Large intestine (tissue), 3 donors: ENCODE results near the gene USP9X. TPM values are rescaled to one million over a fixed set of nuclear protein-coding genes. Genes with fewer than 3 reads are reported as not detected.
"Not testable (repeated sequence)": the region's sequence is repeated elsewhere in the genome, so short reads cannot be mapped to it uniquely, and the experiment has no call there.

ENCODE experiments used
- DNase-seq, 2 donors: peaks; one replicate each; pipeline versions ENCODE4 v3.0.0 to v3.0.0-alpha.2; 2013
- H3K27ac ChIP-seq: one replicate; pipeline ENCODE4 v1.5.1; 2013; ENCODE audit warnings: low read length
- H3K27me3 ChIP-seq: 2 replicates; pipeline ENCODE4 v1.6.1; 2013; ENCODE audit warnings: low read length; ENCODE audit not compliant: control insufficient read depth, insufficient read depth
- H3K36me3 ChIP-seq: 2 replicates; pipeline ENCODE4 v1.6.1; 2013; ENCODE audit warnings: low read length; ENCODE audit not compliant: control insufficient read depth, insufficient read depth
- H3K4me1 ChIP-seq: one replicate; pipeline ENCODE4 v1.6.1; 2013; ENCODE audit warnings: low read length; ENCODE audit not compliant: control insufficient read depth, insufficient read depth
- H3K4me3 ChIP-seq: one replicate; pipeline ENCODE4 v1.5.1; 2013; ENCODE audit warnings: low read length
- H3K9me3 ChIP-seq: one replicate; pipeline ENCODE4 v1.6.1; 2013; ENCODE audit warnings: mild to moderate bottlenecking, low read depth, low read length, moderate library complexity; ENCODE audit not compliant: control insufficient read depth
- WGBS: methylation state at CpG from one replicate; pipeline ENCODE4 v1.1.5; 2013; ENCODE audit warnings: low lambda C conversion rate; ENCODE audit not compliant: insufficient coverage; 5-methylcytosine and 5-hydroxymethylcytosine counted together
- polyA plus RNA-seq: library from polyadenylated mRNA; unstranded; fragments of 120-200 nt; gene quantifications from one replicate; pipeline ENCODE4 v1.2.1, GENCODE V29; 2013

The USP9X gene
- polyA plus RNA-seq, 1 donor, result 47.3 TPM

GRCh38 chrX:41234471-41234870 lies 149.2 kb downstream of the USP9X start:
- H3K27ac ChIP-seq, DNase-seq, H3K4me3 ChIP-seq, H3K4me1 ChIP-seq, H3K27me3 ChIP-seq, H3K9me3 ChIP-seq: not testable (repeated sequence)
- peaks cover 19% of the 10 kb centered on the region for H3K36me3 ChIP-seq
- WGBS, result no CpG with 5 or more reads among the region's 13 CpGs

GRCh38 chrX:41234962-41235361 lies 149.7 kb downstream of the USP9X start:
- no peaks in the 10 kb centered on the region for H3K9me3 ChIP-seq
- no peak for DNase-seq
- no peaks in the 10 kb centered on the region for H3K27me3 ChIP-seq
- H3K27ac ChIP-seq, result no peak overlapping the region
- no peaks in the 10 kb centered on the region for H3K4me1 ChIP-seq
- H3K36me3 ChIP-seq, result peaks cover 15% of the 10 kb centered on the region
- no peak overlapping the region for H3K4me3 ChIP-seq
- no CpG with 5 or more reads among the region's 2 CpGs for WGBS

DNA sequence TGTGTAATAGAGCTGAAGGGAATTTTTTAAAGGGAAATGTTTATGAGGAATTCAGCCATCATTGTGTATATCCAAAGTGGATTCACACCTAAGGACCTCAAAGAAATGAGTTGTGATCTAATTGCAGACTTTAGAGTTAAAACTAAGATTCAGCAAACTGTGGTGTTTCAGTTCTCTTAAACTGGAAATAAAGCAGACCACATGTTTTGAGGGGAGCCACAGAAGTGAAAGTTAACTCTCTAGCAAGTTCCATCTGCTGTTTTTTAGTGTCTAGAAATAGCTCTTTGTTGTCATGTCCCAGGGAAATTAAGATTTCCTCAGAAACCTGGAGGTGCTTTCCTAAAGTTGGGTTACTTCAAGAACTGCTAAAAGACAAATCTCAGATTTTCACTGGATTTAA lies 151.4 kb downstream of the USP9X start:
- Histone ChIP-seq H3K27me3 (no peaks in the 10 kb centered on the region), H3K4me1 (no peaks in the 10 kb centered on the region), H3K4me3 (no peak overlapping the region), H3K36me3 (peaks cover 6% of the 10 kb centered on the region), H3K9me3 (no peaks in the 10 kb centered on the region), H3K27ac (no peak overlapping the region)
- no peak for DNase-seq

- Histone ChIP-seq H3K4me3 (no peak overlapping the region), H3K9me3 (no peaks in the 10 kb centered on the region), H3K27ac (no peak overlapping the region), H3K27me3 (no peaks in the 10 kb centered on the region), H3K4me1 (no peaks in the 10 kb centered on the region), H3K36me3 (no peaks in the 10 kb centered on the region)
- no CpG with 5 or more reads among the region's 3 CpGs for WGBS
- no peak for DNase-seq
Observed at GRCh38 chrX:41240509-41240908, 155.3 kb downstream of the USP9X start.

DNA sequence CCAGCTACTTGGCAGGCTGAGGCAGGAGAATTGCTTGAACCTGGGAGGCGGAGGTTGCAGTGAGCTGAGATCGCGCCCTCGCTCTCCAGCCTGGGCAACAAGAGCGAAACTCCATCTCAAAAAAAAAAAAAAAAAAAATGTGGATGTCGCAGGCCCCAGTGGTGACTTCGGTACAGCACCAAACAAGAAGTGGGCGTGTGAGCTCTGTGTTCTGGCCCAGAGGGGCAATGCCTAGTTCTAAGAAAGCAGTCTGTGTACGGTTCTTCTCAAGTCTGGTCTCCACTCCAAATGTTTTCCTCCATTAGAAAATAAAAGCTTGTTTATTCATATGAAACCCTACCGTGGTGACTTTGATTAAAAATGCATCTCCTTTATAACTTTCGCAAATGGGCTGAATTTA lies 156.7 kb downstream of the USP9X start:
- no peaks in the 10 kb centered on the region for H3K36me3 ChIP-seq
- no peaks in the 10 kb centered on the region for H3K4me1 ChIP-seq
- no peak overlapping the region for H3K27ac ChIP-seq
- no peaks in the 10 kb centered on the region for H3K27me3 ChIP-seq
- WGBS, result no CpG with 5 or more reads among the region's 11 CpGs
- H3K4me3 ChIP-seq, result no peak overlapping the region
- H3K9me3 ChIP-seq, result no peaks in the 10 kb centered on the region
- no peak for DNase-seq

DNA sequence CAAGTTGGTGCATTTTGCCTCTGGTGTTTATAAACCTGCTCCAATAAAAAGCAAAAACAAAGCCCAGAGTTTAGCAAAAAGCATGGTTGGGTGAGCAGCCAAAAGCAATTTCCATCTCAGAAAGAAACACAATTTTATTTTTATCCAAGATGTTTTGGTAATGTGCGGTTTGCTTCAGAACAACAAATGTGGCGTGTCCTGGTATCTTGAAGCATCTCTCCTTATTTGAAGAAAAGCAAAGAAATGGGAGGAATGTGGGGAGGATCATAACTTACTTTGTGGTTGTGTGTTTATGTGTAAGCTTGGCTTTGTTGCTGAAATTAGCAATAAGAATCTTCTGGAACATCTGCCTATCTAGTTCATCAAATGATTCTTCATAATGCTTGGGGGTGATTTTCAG lies 160.4 kb downstream of the USP9X start:
- Histone ChIP-seq H3K4me3 (no peak overlapping the region), H3K27me3 (no peaks in the 10 kb centered on the region), H3K9me3 (no peaks in the 10 kb centered on the region), H3K4me1 (no peaks in the 10 kb centered on the region), H3K36me3 (no peaks in the 10 kb centered on the region), H3K27ac (no peak overlapping the region)
- no peak for DNase-seq
- WGBS, result no CpG with 5 or more reads among the region's 2 CpGs

DNA sequence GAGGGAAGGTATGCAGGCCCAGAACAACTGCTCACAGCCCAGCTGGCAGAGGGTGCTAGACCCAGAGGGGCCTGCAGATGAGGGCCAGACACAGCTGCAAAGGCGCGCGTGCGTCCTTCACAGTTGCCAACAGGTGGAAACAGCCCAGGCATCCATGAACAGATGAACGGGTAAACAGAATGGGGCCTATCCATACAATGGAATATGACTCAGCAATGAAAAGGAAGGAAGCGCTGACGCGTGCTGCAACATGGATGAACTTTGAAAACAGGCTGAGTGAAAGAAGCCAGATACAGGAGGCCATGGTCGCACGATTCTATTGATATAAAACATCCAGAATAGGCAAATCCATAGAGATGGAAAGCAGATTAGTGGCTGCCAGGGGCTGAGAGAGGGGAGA lies 165.6 kb downstream of the USP9X start:
- Histone ChIP-seq H3K36me3 (no peaks in the 10 kb centered on the region), H3K9me3 (no peaks in the 10 kb centered on the region), H3K4me1 (no peaks in the 10 kb centered on the region), H3K27me3 (peaks cover 3% of the 10 kb centered on the region), H3K27ac (no peak overlapping the region), H3K4me3 (no peak overlapping the region)
- no CpG with 5 or more reads among the region's 10 CpGs for WGBS
- no peak for DNase-seq

DNA sequence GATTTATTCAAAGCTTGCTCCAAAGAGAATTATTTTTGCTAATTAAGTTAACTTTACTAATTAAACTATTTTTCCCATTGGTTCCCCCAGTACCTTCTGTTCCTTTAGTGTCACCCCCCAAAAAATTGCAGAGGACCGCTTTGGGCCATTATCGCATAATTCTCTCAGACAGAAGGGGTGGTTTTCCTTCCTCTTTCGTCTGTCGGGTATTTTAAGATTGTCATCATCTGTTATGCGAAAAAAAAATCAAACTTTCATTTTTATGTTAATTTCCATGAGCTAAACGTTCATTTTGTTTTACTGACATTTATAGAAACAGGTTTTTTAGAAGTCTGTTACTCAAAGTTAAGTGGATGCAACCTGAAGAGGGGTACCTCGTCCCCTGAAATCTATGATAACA lies 172.6 kb downstream of the USP9X start:
- Histone ChIP-seq H3K4me3 (no peak overlapping the region), H3K9me3 (peaks cover 6% of the 10 kb centered on the region), H3K27ac (no peak overlapping the region), H3K4me1 (no peaks in the 10 kb centered on the region), H3K36me3 (no peaks in the 10 kb centered on the region), H3K27me3 (peaks cover 3% of the 10 kb centered on the region)
- DNase-seq, result no peak
- WGBS, result 100% methylated on average over 1 of the region's 7 CpGs

GRCh38 chrX:41258226-41258625 lies 173.0 kb downstream of the USP9X start:
- H3K27ac ChIP-seq, result no peak overlapping the region
- WGBS, result no CpG with 5 or more reads among the region's 11 CpGs
- no peak for DNase-seq
- no peak overlapping the region for H3K4me3 ChIP-seq
- H3K4me1 ChIP-seq, result no peaks in the 10 kb centered on the region
- H3K36me3 ChIP-seq, result no peaks in the 10 kb centered on the region
- peaks cover 6% of the 10 kb centered on the region for H3K9me3 ChIP-seq
- H3K27me3 ChIP-seq, result peaks cover 2% of the 10 kb centered on the region

DNA sequence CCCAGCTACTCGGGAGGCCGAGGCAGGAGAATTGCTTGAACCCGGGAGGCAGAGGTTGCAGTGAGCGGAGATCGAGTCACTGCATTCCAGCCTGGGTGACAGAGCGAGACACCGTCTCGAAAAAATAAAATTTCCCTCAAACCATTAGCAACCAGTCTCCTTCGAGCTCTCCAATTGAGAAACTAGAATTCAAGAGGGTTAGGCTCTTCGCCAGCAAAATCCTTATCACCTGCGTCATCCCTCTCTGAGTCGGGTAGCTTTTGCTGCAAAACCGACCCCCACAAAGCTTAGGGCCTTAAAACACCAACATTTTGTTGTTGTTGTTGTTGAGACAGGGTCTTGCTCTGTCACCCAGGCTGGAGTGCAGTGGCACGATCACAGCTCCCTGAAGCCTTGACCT lies 173.6 kb downstream of the USP9X start:
- Histone ChIP-seq H3K9me3 (peaks cover 6% of the 10 kb centered on the region), H3K27ac (no peak overlapping the region), H3K4me1 (no peaks in the 10 kb centered on the region), H3K4me3 (no peak overlapping the region), H3K27me3 (no peaks in the 10 kb centered on the region), H3K36me3 (no peaks in the 10 kb centered on the region)
- DNase-seq, result no peak
- WGBS, result no CpG with 5 or more reads among the region's 14 CpGs

DNA sequence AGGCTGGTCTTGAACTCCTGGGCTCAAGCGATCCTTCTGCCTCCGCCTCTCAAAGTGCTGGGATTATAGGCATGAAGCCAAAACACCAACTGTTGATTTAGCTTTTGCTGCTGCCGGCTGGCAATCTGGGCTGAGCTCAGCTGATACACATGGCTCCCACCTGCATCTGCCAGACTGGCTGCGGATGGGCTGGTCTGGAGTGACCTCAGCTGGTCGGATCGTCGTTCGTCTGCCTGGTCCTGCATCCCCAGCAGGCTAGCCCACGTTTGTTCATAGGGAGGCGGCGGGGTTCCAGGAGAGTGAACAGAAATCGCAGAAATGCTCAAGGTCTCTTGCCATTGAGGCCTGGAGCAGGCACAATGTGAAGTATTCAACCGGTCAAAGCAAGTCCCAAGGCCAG lies 174.3 kb downstream of the USP9X start:
- WGBS, result no CpG with 5 or more reads among the region's 13 CpGs
- no peaks in the 10 kb centered on the region for H3K27me3 ChIP-seq
- DNase-seq, result no peak
- peaks cover 6% of the 10 kb centered on the region for H3K9me3 ChIP-seq
- H3K27ac ChIP-seq, result no peak overlapping the region
- H3K4me1 ChIP-seq, result no peaks in the 10 kb centered on the region
- H3K36me3 ChIP-seq, result no peaks in the 10 kb centered on the region
- H3K4me3 ChIP-seq, result no peak overlapping the region
